Cardiac muscle cell (in vitro differentiated cells and primary cell): ENCODE results near the gene CARD9. TPM values are rescaled to one million over a fixed set of nuclear protein-coding genes. Genes with fewer than 3 reads are reported as not detected.

ENCODE experiments used
- DNase-seq, 2 donors: peaks; one replicate each; pipeline versions ENCODE4 v3.0.0 to v3.0.0-alpha.2; 2010 to 2017; ENCODE audit warnings: low read depth in 1 of 2, low spot score in 1 of 2
- H3K27ac ChIP-seq: fragments of 200-600 bp; sonication (generic); 2 replicates; pipeline ENCODE4 v1.5.1; 2016
- H3K27me3 ChIP-seq: fragments of 200-600 bp; sonication (generic); 2 replicates; pipeline ENCODE4 v1.6.0; 2016; ENCODE audit warnings: control low read depth
- H3K36me3 ChIP-seq: fragments of 200-600 bp; sonication (generic); 2 replicates; pipeline ENCODE4 v1.5.1; 2016; ENCODE audit warnings: control low read depth
- H3K4me1 ChIP-seq: fragments of 200-600 bp; sonication (generic); 2 replicates; pipeline ENCODE4 v1.8.1; 2017; ENCODE audit warnings: low read depth, mild to moderate bottlenecking, mixed run types
- H3K4me3 ChIP-seq: fragments of 200-600 bp; sonication (generic); 2 replicates; pipeline ENCODE4 v1.5.1; 2016; ENCODE audit warnings: mild to moderate bottlenecking
- H3K9me3 ChIP-seq: fragments of 200-600 bp; sonication (generic); 2 replicates; pipeline ENCODE4 v1.5.1; 2017; ENCODE audit warnings: low read depth, mild to moderate bottlenecking, control low read depth
- CTCF ChIP-seq: IDR thresholded peaks from 2 replicates; pipeline ENCODE4 v1.5.1; 2012; ENCODE audit warnings: low read depth, mild to moderate bottlenecking, low read length
- polyA plus RNA-seq: library from polyadenylated mRNA; unstranded; fragments of >200 nt; fragmentation: Nextera tagmentation; extraction: Ambion mirVana; gene quantifications from 2 replicates; pipeline ENCODE4 v1.2.1, GENCODE V29; 2016
- total RNA-seq: library from RNA; depleted of rRNA; stranded (reverse); fragments of >200 nt; gene quantifications from 2 replicates; pipeline ENCODE4 v1.2.3, GENCODE V29; 2016

The CARD9 gene
- total and polyA plus RNA-seq, 2 experiments from 2014 or later, result 2.1 TPM

- Histone ChIP-seq H3K36me3 (no peaks in the 10 kb centered on the region), H3K4me3 (no peak overlapping the region), H3K27ac (no peak overlapping the region), H3K4me1 (no peaks in the 10 kb centered on the region), H3K27me3 (no peaks in the 10 kb centered on the region), H3K9me3 (no peaks in the 10 kb centered on the region)
- DNase-seq, result no peak
- no peak for TF ChIP-seq CTCF
These were observed 5.3 kb downstream of the CARD9 start for GRCh38 chr9:136368190-136368589.

DNA sequence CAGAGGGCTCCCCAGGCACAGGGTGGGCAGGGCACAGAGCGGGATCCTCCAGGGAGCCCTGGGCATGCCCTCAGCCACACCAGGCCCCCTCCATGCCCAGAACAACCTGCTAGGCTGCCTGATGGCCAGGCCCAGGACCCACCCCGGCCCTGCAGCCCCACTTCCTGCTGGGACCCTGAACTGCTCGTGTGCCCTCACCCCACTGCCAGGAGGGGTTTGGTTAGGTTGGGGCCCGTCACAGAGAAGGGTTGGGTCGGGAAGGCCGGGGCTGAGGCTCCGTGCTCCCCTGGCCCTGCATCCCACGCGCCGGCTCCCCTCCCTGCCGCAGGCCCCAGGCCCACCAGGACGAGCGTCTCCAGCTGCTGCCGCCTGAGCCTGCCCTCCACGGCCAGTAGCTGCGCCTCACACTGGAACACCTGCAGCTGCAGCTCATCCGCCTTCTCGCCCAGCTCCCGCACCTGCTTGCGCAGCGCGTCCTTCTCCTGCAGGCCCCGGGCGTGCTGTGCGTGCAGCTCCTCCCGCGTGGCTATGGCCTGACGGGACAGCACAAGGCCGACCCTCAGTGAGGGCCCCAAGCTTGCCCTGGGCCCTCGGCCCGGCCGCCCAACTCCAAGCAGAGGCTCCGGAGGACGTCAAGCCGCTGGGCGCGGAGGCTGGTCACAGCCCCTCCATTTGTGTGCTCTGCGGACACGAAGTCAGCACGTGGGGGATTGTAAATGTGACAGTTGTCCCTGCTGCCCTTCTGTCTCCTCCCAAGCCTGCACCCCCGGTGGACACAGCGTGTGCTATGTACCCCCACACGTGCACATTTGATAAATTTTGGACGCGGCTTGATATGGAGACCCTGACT is 5.9 kb downstream of the CARD9 start:
- Histone ChIP-seq H3K9me3 (no peaks in the 10 kb centered on the region), H3K4me1 (no peaks in the 10 kb centered on the region), H3K27me3 (no peaks in the 10 kb centered on the region), H3K27ac (no peak overlapping the region), H3K4me3 (no peak overlapping the region), H3K36me3 (no peaks in the 10 kb centered on the region)
- no peak for DNase-seq
- no peak for TF ChIP-seq CTCF

DNA sequence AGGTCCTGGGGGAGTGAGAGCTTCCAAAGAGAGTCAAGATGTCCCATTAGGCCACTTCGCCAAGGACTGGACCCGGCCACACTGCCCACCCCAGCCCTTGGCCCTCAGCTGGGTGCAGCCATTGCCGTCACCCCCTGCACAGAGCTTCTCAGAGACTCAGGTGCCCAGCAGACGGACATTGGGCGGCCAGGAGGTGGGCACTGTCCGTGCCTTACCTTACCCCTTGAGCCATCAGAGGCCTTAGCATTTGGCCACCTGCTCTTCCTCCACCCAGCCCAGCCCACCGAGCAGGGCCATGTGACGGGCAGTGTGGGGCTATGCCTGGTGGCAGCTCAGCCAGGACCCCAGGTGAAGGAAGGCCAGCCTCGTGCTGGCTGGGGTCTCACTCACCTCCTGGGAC is 6.6 kb downstream of the CARD9 start:
- Histone ChIP-seq H3K4me1 (no peaks in the 10 kb centered on the region), H3K4me3 (no peak overlapping the region), H3K9me3 (no peaks in the 10 kb centered on the region), H3K36me3 (no peaks in the 10 kb centered on the region), H3K27me3 (no peaks in the 10 kb centered on the region), H3K27ac (no peak overlapping the region)
- no peak for TF ChIP-seq CTCF
- DNase-seq, result no peak

GRCh38 chr9:136365775-136366222 is 7.7 kb downstream of the CARD9 start:
- Histone ChIP-seq H3K4me1 (no peaks in the 10 kb centered on the region), H3K27ac (no peak overlapping the region), H3K9me3 (no peaks in the 10 kb centered on the region), H3K27me3 (no peaks in the 10 kb centered on the region), H3K36me3 (no peaks in the 10 kb centered on the region), H3K4me3 (no peak overlapping the region)
- no peak for TF ChIP-seq CTCF
- no peak for DNase-seq

GRCh38 chr9:136364942-136365774 is 8.3 kb downstream of the CARD9 start:
- Histone ChIP-seq H3K27ac (no peak overlapping the region), H3K9me3 (no peaks in the 10 kb centered on the region), H3K4me1 (no peaks in the 10 kb centered on the region), H3K4me3 (no peak overlapping the region), H3K27me3 (no peaks in the 10 kb centered on the region), H3K36me3 (no peaks in the 10 kb centered on the region)
- no peak for DNase-seq
- no peak for TF ChIP-seq CTCF
